Panc1 (cell line): Measurements from ENCODE around the gene ZYX. TPM values are rescaled to one million over a fixed set of nuclear protein-coding genes. Genes with fewer than 3 reads are reported as not detected.

Experiments
- ATAC-seq: fragments of 200-7000 bp; cut with Tn5 transposase; 2 replicates; pipeline ENCODE4 v1.9.1; 2020; ENCODE audit warnings: mild to moderate bottlenecking, moderate library complexity
- BruUV-seq: library from RNA; stranded (reverse); fragments of 400-500 nt; replicated peaks from 2 replicates; lab custom pipeline; 2021; lab: Mats Ljungman, UMichigan
- CTCF ChIA-PET: fragments of 300-600 bp; sonication (Branson Sonifier 250); formaldehyde crosslinking; loops from one replicate; lab custom pipeline; 2022; ENCODE audit warnings: antibody characterized with exemption; lab: Charles Lee
- POLR2A ChIA-PET: fragments of 300-600 bp; sonication (Branson Sonifier 250); formaldehyde crosslinking; loops from one replicate; lab custom pipeline; 2022; ENCODE audit warnings: antibody characterized with exemption; lab: Charles Lee
- DNase-seq: peaks from one replicate; pipeline ENCODE4 v3.0.0-alpha.2; 2010; ENCODE audit warnings: low read depth, low spot score
- H3K27ac ChIP-seq: 2 replicates; pipeline ENCODE4 v1.5.1; 2011; ENCODE audit warnings: mild to moderate bottlenecking, low read length, inconsistent platforms
- H3K27me3 ChIP-seq: fragments of 200-500 bp; sonication (Bioruptor generic); 2 replicates; pipeline ENCODE4 v1.6.0; 2014; ENCODE audit warnings: low read length, inconsistent platforms; ENCODE audit not compliant: control insufficient read depth, insufficient read depth
- H3K36me3 ChIP-seq: fragments of 200-500 bp; sonication (Bioruptor generic); 2 replicates; pipeline ENCODE4 v1.5.1; 2014; ENCODE audit warnings: inconsistent platforms, mild to moderate bottlenecking, low read length, moderate library complexity; ENCODE audit not compliant: control insufficient read depth, insufficient read depth
- H3K4me1 ChIP-seq: 2 replicates; pipeline ENCODE4 v1.5.1; 2011; ENCODE audit warnings: inconsistent platforms, mild to moderate bottlenecking, low read length, moderate library complexity; ENCODE audit not compliant: control insufficient read depth, insufficient read depth
- H3K4me3 ChIP-seq, 2 experiments: 2 replicates each; pipeline ENCODE4 v1.5.1; 2011 to 2012; ENCODE audit warnings: low read depth in 2 of 2, low read length in 2 of 2, mild to moderate bottlenecking in 2 of 2, inconsistent platforms in 1 of 2, moderate library complexity in 1 of 2
- H3K9me3 ChIP-seq: fragments of 200-500 bp; sonication (Bioruptor generic); 2 replicates; pipeline ENCODE4 v1.5.1; 2014; ENCODE audit warnings: low read depth, mild to moderate bottlenecking, inconsistent platforms, low read length, moderate library complexity; ENCODE audit not compliant: control insufficient read depth, insufficient read depth
- CTCF ChIP-seq: fragments of 450-650 bp; IDR thresholded peaks from 2 replicates; pipeline ENCODE4 v1.5.1; 2017; ENCODE audit warnings: mild to moderate bottlenecking
- POLR2AphosphoS5 ChIP-seq: IDR thresholded peaks from 2 replicates; pipeline ENCODE4 v1.6.1; 2012; ENCODE audit warnings: mild to moderate bottlenecking, low read depth, low read length, moderate library complexity
- SIN3A ChIP-seq: IDR thresholded peaks from 2 replicates; pipeline ENCODE4 v1.6.1; 2012; ENCODE audit warnings: low read depth, mild to moderate bottlenecking, low read length, moderate library complexity, borderline replicate concordance; ENCODE audit not compliant: insufficient read depth
- TCF7L2 ChIP-seq: IDR thresholded peaks from 2 replicates; pipeline ENCODE4 v1.6.1; 2011; ENCODE audit warnings: mild to moderate bottlenecking, low read depth, low read length, inconsistent platforms
- in situ Hi-C: cut with HindIII; loops from 2 replicates; pipeline ENCODE4 v1.10.0; 2016; ENCODE audit warnings: low sequenced_read_pairs, low pct_unique_long_range_greater_than_20kb
- intact Hi-C: fragments of 100-400 bp; cut with micrococcal nuclease; formaldehyde crosslinking; loops from one replicate; pipeline ENCODE4 v1.10.0; 2022; ENCODE audit not compliant: unreplicated experiment
- total RNA-seq: library from RNA; stranded (reverse); gene quantifications from one replicate; pipeline ENCODE4 v1.2.1, GENCODE V29; 2021; ENCODE audit not compliant: unreplicated experiment
- TF ChIP-seq, protein P1 (sequence below), 2 experiments: IDR thresholded peaks; 2 replicates each; pipeline ENCODE4 v1.6.1; 2011 to 2012; ENCODE audit warnings: low read depth in 2 of 2, control low read depth in 1 of 2, low read length in 1 of 2, mild to moderate bottlenecking in 1 of 2, moderate library complexity in 1 of 2; ENCODE audit not compliant: insufficient read depth in 1 of 2

The ZYX gene
- total RNA-seq, 1 experiment from 2014 or later = 169 TPM

DNA sequence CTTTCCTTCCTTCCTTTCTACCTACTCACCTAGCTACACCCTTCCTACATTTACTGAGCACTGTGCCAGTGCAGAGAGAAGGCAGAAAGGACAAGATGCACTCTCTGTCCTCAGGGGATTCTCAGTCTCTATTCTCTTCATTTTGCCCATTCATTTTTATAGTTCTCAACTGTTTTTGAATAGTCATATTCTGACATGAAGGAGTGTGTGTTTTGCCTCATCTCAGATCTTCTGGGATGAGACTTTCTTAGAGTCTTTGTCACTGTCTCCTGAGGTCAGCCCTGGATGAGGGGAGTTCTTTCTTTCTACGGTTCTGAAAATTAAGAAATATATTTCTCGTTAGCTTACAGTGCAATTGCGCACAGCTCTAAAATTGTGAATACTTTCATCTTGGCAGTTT, 43.9 kb upstream of the ZYX start:
- CTCF ChIA-PET = no interaction called here
- H3K4me1 ChIP-seq = no peaks in the 10 kb centered on the region
- DNase-seq = no peak
- no TSS peak for BruUV-seq
- H3K9me3 ChIP-seq = no peaks in the 10 kb centered on the region
- POLR2A ChIA-PET = interaction anchor here (0.7 kb wide), 1 partner anchor 8 kb away, joined by 11 read pairs; no protein-coding TSS in a partner anchor
- no peaks in the 10 kb centered on the region for H3K36me3 ChIP-seq
- H3K4me3 ChIP-seq = no peak overlapping the region
- no peak overlapping the region for H3K27ac ChIP-seq
- TF ChIP-seq TCF7L2 (no peak), SIN3A (no peak), CTCF (no peak), POLR2AphosphoS5 (no peak)
- TF ChIP-seq, protein P1, sequence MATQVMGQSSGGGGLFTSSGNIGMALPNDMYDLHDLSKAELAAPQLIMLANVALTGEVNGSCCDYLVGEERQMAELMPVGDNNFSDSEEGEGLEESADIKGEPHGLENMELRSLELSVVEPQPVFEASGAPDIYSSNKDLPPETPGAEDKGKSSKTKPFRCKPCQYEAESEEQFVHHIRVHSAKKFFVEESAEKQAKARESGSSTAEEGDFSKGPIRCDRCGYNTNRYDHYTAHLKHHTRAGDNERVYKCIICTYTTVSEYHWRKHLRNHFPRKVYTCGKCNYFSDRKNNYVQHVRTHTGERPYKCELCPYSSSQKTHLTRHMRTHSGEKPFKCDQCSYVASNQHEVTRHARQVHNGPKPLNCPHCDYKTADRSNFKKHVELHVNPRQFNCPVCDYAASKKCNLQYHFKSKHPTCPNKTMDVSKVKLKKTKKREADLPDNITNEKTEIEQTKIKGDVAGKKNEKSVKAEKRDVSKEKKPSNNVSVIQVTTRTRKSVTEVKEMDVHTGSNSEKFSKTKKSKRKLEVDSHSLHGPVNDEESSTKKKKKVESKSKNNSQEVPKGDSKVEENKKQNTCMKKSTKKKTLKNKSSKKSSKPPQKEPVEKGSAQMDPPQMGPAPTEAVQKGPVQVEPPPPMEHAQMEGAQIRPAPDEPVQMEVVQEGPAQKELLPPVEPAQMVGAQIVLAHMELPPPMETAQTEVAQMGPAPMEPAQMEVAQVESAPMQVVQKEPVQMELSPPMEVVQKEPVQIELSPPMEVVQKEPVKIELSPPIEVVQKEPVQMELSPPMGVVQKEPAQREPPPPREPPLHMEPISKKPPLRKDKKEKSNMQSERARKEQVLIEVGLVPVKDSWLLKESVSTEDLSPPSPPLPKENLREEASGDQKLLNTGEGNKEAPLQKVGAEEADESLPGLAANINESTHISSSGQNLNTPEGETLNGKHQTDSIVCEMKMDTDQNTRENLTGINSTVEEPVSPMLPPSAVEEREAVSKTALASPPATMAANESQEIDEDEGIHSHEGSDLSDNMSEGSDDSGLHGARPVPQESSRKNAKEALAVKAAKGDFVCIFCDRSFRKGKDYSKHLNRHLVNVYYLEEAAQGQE (IDR thresholded peaks at IDR 0.05; ENCODE audit: insufficient read depth in 1 of 2, low read depth in 2 of 2, low read length in 1 of 2) = no peak
- ATAC-seq = no peak
- in situ Hi-C loops = no loop called here
- H3K27me3 ChIP-seq = peaks cover 15% of the 10 kb centered on the region
- intact Hi-C loops = no loop called here

GRCh38 chr7:143341842-143342241, 39.3 kb upstream of the ZYX start:
- BruUV-seq = no TSS peak
- intact Hi-C loops (no loop called here), in situ Hi-C loops (no loop called here)
- Histone ChIP-seq H3K36me3 (no peaks in the 10 kb centered on the region), H3K9me3 (no peaks in the 10 kb centered on the region), H3K27ac (no peak overlapping the region), H3K4me3 (no peak overlapping the region), H3K27me3 (peaks cover 9% of the 10 kb centered on the region), H3K4me1 (no peaks in the 10 kb centered on the region)
- ChIA-PET POLR2A (no interaction called here), CTCF (no interaction called here)
- ATAC-seq = no peak
- DNase-seq = no peak
- TF ChIP-seq, protein P1 (IDR thresholded peaks at IDR 0.05; ENCODE audit: insufficient read depth in 1 of 2, low read depth in 2 of 2, low read length in 1 of 2) = no peak
- TF ChIP-seq TCF7L2 = no peak
- TF ChIP-seq SIN3A = no peak
- no peak for TF ChIP-seq POLR2AphosphoS5
- TF ChIP-seq CTCF = no peak
